A549 (cell line): ENCODE data around the gene EP300. TPM values are rescaled to one million over a fixed set of nuclear protein-coding genes. Genes with fewer than 3 reads are reported as not detected.

Source experiments
- ATAC-seq, 2 experiments: fragments of 200-7000 bp in 1 of 2; fragments of >200 bp in 1 of 2; cut with Nextera tagmentation in 1 of 2; cut with Tn5 transposase in 1 of 2; 3 replicates each; pipeline versions ENCODE4 v1.8.0 to v1.9.1; 2018 to 2020; ENCODE audit warnings: mild to moderate bottlenecking in 1 of 2, moderate library complexity in 1 of 2
- CTCF ChIA-PET: fragments of 300-600 bp; sonication (Branson Sonifier 250); formaldehyde crosslinking; extraction: SDS; loops from one replicate; lab custom pipeline; 2021; ENCODE audit warnings: antibody characterized with exemption, inconsistent platforms; lab: Yijun Ruan, JAX
- POLR2A ChIA-PET: fragments of 350-600 bp; formaldehyde crosslinking; extraction: SDS; loops from one replicate; lab custom pipeline; 2021; ENCODE audit warnings: antibody characterized with exemption, inconsistent platforms; lab: Yijun Ruan, JAX
- DNase-seq, 2 experiments: peaks; one replicate each; pipeline versions ENCODE4 v3.0.0 to v3.0.0-alpha.2; 2011 to 2016; ENCODE audit warnings: low read depth in 1 of 2, low spot score in 1 of 2
- FAIRE-seq: peaks from 2 replicates; lab custom pipeline; 2011; peaks lifted over from hg19 to GRCh38; lab: Jason Lieb, UNC
- H3K27ac ChIP-seq, 2 experiments: fragments of >200 bp; sonication (Bioruptor Twin); formaldehyde crosslinking; 3 replicates each; pipeline ENCODE4 v1.5.1; 2016 to 2017
- H3K4me1 ChIP-seq: fragments of >200 bp; sonication (Bioruptor Twin); formaldehyde crosslinking; 3 replicates; pipeline ENCODE4 v1.6.1; 2016
- H3K4me2 ChIP-seq: fragments of >200 bp; sonication (Bioruptor Twin); formaldehyde crosslinking; 3 replicates; pipeline ENCODE4 v1.6.1; 2016
- H3K4me3 ChIP-seq: fragments of >200 bp; sonication (Bioruptor Twin); formaldehyde crosslinking; 3 replicates; pipeline ENCODE4 v1.5.1; 2016
- H3K9me3 ChIP-seq: fragments of >200 bp; sonication (Bioruptor Twin); formaldehyde crosslinking; 3 replicates; pipeline ENCODE4 v1.6.1; 2016
- BHLHE40 ChIP-seq: IDR thresholded peaks from 2 replicates; pipeline ENCODE4 v1.6.1; 2012; ENCODE audit warnings: low read depth, low read length, inconsistent platforms
- CBX2 ChIP-seq: fragments of 200-600 bp; sonication (generic); IDR thresholded peaks from 2 replicates; pipeline ENCODE4 v1.6.1; 2016; ENCODE audit warnings: low read depth, mild to moderate bottlenecking, borderline replicate concordance
- CBX8 ChIP-seq: fragments of 200-600 bp; sonication (generic); IDR thresholded peaks from 2 replicates; pipeline ENCODE4 v1.6.1; 2016
- EHF ChIP-seq: fragments of 250-450 bp; sonication (Bioruptor Pico); IDR thresholded peaks from 2 replicates; pipeline ENCODE4 v1.5.0; 2020; ENCODE audit warnings: mild to moderate bottlenecking
- EP300 ChIP-seq, 2 experiments: fragments of >200 bp; sonication (Bioruptor Twin); formaldehyde crosslinking; IDR thresholded peaks; 2 replicates in 1 of 2; 3 replicates in 1 of 2; pipeline ENCODE4 v1.6.1; 2016 to 2017
- ESRRA ChIP-seq: fragments of 150-350 bp; IDR thresholded peaks from 2 replicates; pipeline ENCODE4 v1.6.1; 2014; ENCODE audit warnings: mild to moderate bottlenecking, low read length, borderline replicate concordance
- FOXS1 ChIP-seq: fragments of 250-450 bp; sonication (Bioruptor Pico); IDR thresholded peaks from 2 replicates; pipeline ENCODE4 v1.5.0; 2020; ENCODE audit warnings: mild to moderate bottlenecking, moderate library complexity
- HEYL ChIP-seq: fragments of 250-450 bp; sonication (Bioruptor Pico); IDR thresholded peaks from 2 replicates; pipeline ENCODE4 v1.8.0; 2021; ENCODE audit warnings: mild to moderate bottlenecking, moderate library complexity
- HOXB5 ChIP-seq: fragments of 250-450 bp; sonication (Bioruptor Pico); IDR thresholded peaks from 2 replicates; pipeline ENCODE4 v1.5.0; 2020; ENCODE audit warnings: mild to moderate bottlenecking, moderate library complexity
- JUN ChIP-seq, 2 experiments: fragments of >200 bp; sonication (Bioruptor Twin); formaldehyde crosslinking; IDR thresholded peaks; 2 replicates in 1 of 2; 3 replicates in 1 of 2; pipeline ENCODE4 v1.6.1; 2016 to 2017
- KDM5A ChIP-seq: fragments of 200-600 bp; sonication (generic); IDR thresholded peaks from 2 replicates; pipeline ENCODE4 v1.6.1; 2016; ENCODE audit warnings: antibody characterized with exemption, mild to moderate bottlenecking
- MYC ChIP-seq: IDR thresholded peaks from 2 replicates; pipeline ENCODE4 v1.6.1; 2012; ENCODE audit warnings: mild to moderate bottlenecking, inconsistent platforms, low read length, improper control_type of control experiment, borderline replicate concordance
- NFE2L2 ChIP-seq: fragments of 150-350 bp; conservative IDR thresholded peaks from 2 replicates; pipeline ENCODE4 v1.6.1; 2014; ENCODE audit warnings: low read length
- POLR2A ChIP-seq: IDR thresholded peaks from 2 replicates; pipeline ENCODE4 v1.6.1; 2012; ENCODE audit warnings: mild to moderate bottlenecking, low read length
- POLR2AphosphoS2 ChIP-seq: conservative IDR thresholded peaks from 2 replicates; pipeline ENCODE4 v1.6.1; 2012; ENCODE audit warnings: low read length, improper control_type of control experiment, inconsistent platforms
- RAD21 ChIP-seq, 2 experiments: fragments of >200 bp in 1 of 2; sonication (Bioruptor Twin) in 1 of 2; formaldehyde crosslinking in 1 of 2; IDR thresholded peaks in 1 of 2; conservative IDR thresholded peaks in 1 of 2; 2 replicates in 1 of 2; 3 replicates in 1 of 2; pipeline ENCODE4 v1.6.1; 2012 to 2018; ENCODE audit warnings: inconsistent platforms in 1 of 2
- RARB ChIP-seq: fragments of 250-450 bp; sonication (Bioruptor Pico); IDR thresholded peaks from 2 replicates; pipeline ENCODE4 v1.8.0; 2021; ENCODE audit warnings: mild to moderate bottlenecking, moderate library complexity
- RCOR1 ChIP-seq: fragments of 150-350 bp; IDR thresholded peaks from 2 replicates; pipeline ENCODE4 v1.6.1; 2014; ENCODE audit warnings: antibody characterized with exemption, low read length, low read depth
- SMC3 ChIP-seq: fragments of >200 bp; sonication (Bioruptor Twin); formaldehyde crosslinking; IDR thresholded peaks from 3 replicates; pipeline ENCODE4 v1.6.1; 2018; ENCODE audit warnings: inconsistent platforms
- SREBF2 ChIP-seq: fragments of 450-650 bp; IDR thresholded peaks from 2 replicates; pipeline ENCODE4 v1.6.1; 2014; ENCODE audit warnings: mild to moderate bottlenecking, moderate library complexity
- TFCP2L1 ChIP-seq: fragments of 250-450 bp; sonication (Bioruptor Pico); IDR thresholded peaks from 2 replicates; pipeline ENCODE4 v1.5.0; 2021; ENCODE audit warnings: mild to moderate bottlenecking
- TP53 ChIP-seq: fragments of 250-450 bp; sonication (Bioruptor Pico); IDR thresholded peaks from 2 replicates; pipeline ENCODE4 v1.5.0; 2021; ENCODE audit warnings: mild to moderate bottlenecking, moderate library complexity
- ZFP36 ChIP-seq: fragments of 450-650 bp; IDR thresholded peaks from 2 replicates; pipeline ENCODE4 v1.6.1; 2014; ENCODE audit warnings: borderline replicate concordance; ENCODE audit not compliant: partially characterized antibody
- WGBS: methylation state at CpG from one replicate; pipeline ENCODE4 v1.1.6; 2017; ENCODE audit errors: missing lambda C conversion rate; 5-methylcytosine and 5-hydroxymethylcytosine counted together
- polyA plus RNA-seq, 4 experiments: library from polyadenylated mRNA; depleted of rRNA in 3 of 4; stranded (reverse); fragments of >200 nt; fragmentation: RNase III in 1 of 4; extraction: RNeasy Plus Mini Kit Qiagen cat#74134 plus additional on column Dnase treatment in 1 of 4; gene quantifications; 2 replicates in 3 of 4; 3 replicates in 1 of 4; pipeline ENCODE4 v1.2.3, GENCODE V29; 2011 to 2017
- TF ChIP-seq, protein P1 (sequence below): fragments of 150-350 bp; IDR thresholded peaks from 2 replicates; pipeline ENCODE4 v1.6.1; 2014; ENCODE audit warnings: low read depth, mild to moderate bottlenecking, low read length
- TF ChIP-seq, protein P2 (sequence below): fragments of >200 bp; sonication (Bioruptor Twin); formaldehyde crosslinking; IDR thresholded peaks from 2 replicates; pipeline ENCODE4 v1.6.1; 2016
- TF ChIP-seq, protein P3 (sequence below): fragments of 250-450 bp; sonication (Bioruptor Pico); IDR thresholded peaks from 2 replicates; pipeline ENCODE4 v1.5.0; 2021; ENCODE audit warnings: mild to moderate bottlenecking, moderate library complexity, borderline replicate concordance

EP300 gene
- polyA plus RNA-seq, 2 of the 4 experiments (the other 2 are of a cell fraction), result 15.5 to 18.2 TPM

DNA sequence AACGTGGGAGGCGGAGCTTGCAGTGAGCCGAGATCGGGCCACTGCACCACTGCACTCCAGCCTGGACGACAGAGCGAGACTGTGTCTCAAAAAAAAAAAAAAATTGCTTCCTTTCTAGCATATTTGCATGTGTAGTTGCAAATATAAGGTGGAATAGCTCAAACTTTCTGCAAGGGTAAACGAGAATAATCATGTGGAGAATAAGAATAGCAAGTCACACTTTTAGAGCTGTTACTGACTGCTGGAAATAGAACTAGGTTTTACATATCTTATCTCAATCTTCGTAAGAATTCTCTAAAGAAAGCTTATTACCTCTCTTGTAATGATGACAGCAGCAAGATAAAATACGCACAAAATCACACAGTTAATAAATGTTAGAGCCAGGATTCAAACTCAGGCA is 114.3 kb downstream of the EP300 start (continued):
- TF ChIP-seq, protein P1, sequence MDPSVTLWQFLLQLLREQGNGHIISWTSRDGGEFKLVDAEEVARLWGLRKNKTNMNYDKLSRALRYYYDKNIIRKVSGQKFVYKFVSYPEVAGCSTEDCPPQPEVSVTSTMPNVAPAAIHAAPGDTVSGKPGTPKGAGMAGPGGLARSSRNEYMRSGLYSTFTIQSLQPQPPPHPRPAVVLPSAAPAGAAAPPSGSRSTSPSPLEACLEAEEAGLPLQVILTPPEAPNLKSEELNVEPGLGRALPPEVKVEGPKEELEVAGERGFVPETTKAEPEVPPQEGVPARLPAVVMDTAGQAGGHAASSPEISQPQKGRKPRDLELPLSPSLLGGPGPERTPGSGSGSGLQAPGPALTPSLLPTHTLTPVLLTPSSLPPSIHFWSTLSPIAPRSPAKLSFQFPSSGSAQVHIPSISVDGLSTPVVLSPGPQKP, result no peak
- TF ChIP-seq SREBF2 (no peak), TP53 (CRISPR knock-in tag) (no peak), RCOR1 (no peak), CBX2 (no peak), TFCP2L1 (CRISPR knock-in tag) (no peak), NFE2L2 (no peak), JUN (IDR thresholded peaks at IDR 0.05) (no peak), BHLHE40 (no peak), POLR2AphosphoS2 (no peak), POLR2A (no peak)

DNA sequence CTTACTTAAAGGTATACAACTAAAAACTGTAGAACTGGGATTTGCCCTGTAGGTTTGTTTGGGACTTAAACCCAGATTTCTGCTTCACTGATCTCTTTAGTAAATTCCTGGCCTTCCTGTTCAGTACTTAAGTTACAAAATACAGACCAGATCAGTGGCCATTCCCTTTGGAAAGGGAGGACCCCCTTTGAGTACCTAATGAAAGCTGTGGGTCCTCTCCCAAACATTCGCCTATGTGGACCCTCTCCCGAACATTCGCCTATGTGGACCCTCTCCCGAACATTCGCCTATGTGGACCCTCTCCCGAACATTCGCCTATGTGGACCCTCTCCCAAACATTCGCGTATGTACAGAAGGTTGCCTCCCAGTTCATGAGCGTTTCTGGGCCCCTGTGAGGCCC is 123.0 kb downstream of the EP300 start:
- H3K9me3 ChIP-seq, result no peaks in the 10 kb centered on the region
- no peak overlapping the region for H3K4me2 ChIP-seq
- no peak for ATAC-seq
- H3K27ac ChIP-seq, result no peak overlapping the region
- FAIRE-seq, result no peak
- peaks cover 5% of the 10 kb centered on the region; the same call in 1 of the 3 replicates for H3K4me1 ChIP-seq
- TF ChIP-seq BHLHE40 (no peak), MYC (no peak), FOXS1 (no peak), HEYL (CRISPR knock-in tag) (no peak), ESRRA (no peak), EHF (CRISPR knock-in tag) (no peak), EP300 (IDR thresholded peaks at IDR 0.05) (no peak), RAD21 (conservative IDR thresholded peaks at IDR 0.05 in 1 of 2, IDR thresholded peaks at IDR 0.05 in 1 of 2) (no peak), POLR2AphosphoS2 (no peak), RARB (no peak), HOXB5 (no peak), NFE2L2 (no peak), CBX8 (no peak), KDM5A (no peak), SMC3 (no peak), ZFP36 (no peak)
- TF ChIP-seq, protein P2, sequence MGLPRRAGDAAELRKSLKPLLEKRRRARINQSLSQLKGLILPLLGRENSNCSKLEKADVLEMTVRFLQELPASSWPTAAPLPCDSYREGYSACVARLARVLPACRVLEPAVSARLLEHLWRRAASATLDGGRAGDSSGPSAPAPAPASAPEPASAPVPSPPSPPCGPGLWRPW, result no peak
- TF ChIP-seq, protein P1, result no peak
- TF ChIP-seq, protein P3, sequence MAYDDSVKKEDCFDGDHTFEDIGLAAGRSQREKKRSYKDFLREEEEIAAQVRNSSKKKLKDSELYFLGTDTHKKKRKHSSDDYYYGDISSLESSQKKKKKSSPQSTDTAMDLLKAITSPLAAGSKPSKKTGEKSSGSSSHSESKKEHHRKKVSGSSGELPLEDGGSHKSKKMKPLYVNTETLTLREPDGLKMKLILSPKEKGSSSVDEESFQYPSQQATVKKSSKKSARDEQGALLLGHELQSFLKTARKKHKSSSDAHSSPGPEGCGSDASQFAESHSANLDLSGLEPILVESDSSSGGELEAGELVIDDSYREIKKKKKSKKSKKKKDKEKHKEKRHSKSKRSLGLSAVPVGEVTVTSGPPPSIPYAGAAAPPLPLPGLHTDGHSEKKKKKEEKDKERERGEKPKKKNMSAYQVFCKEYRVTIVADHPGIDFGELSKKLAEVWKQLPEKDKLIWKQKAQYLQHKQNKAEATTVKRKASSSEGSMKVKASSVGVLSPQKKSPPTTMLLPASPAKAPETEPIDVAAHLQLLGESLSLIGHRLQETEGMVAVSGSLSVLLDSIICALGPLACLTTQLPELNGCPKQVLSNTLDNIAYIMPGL (CRISPR knock-in tag), result no peak
- ChIA-PET CTCF (interaction anchor here (1.2 kb wide), 1 partner anchor 16 kb away, joined by 3 read pairs; no protein-coding TSS in a partner anchor), POLR2A (no interaction called here)
- 96% methylated on average over 10 of the region's 10 CpGs for WGBS
- no peak overlapping the region for H3K4me3 ChIP-seq
- DNase-seq, result no peak
